AG09309 (cell line): ENCODE data around the gene PRR29.

ENCODE experiments used
- DNase-seq: peaks from one replicate; pipeline ENCODE4 v3.0.0-alpha.2; 2010; ENCODE audit warnings: low read depth
- H3K4me3 ChIP-seq: 2 replicates; pipeline ENCODE4 v1.5.1; 2011; ENCODE audit warnings: mild to moderate bottlenecking, low read depth, low read length, moderate library complexity; ENCODE audit not compliant: control insufficient read depth
- CTCF ChIP-seq: IDR thresholded peaks from 2 replicates; pipeline ENCODE4 v1.5.1; 2011; ENCODE audit warnings: mild to moderate bottlenecking, low read depth, low read length, inconsistent platforms; ENCODE audit not compliant: insufficient read depth, control insufficient read depth; ENCODE audit errors: missing control alignments

Gene PRR29

DNA sequence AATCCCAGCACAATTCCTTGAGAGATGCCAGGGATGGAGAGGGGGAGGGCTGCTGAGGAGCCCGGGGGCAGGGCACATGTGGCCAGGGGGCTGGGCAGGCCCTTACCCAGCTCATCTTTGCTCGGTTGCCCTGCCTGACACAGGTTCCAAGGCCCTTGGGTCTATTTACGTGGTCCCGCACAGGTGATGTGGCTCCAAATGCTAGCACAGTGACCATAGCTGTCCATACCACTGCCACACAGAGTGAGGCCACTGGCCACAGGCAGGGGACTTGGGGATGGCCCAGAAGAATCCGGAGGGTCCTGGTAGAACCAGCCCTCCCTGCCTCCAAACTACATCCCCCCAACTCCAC, 10.0 kb upstream of the PRR29 start:
- H3K4me3 ChIP-seq: no peak overlapping the region
- DNase-seq: no peak
- no peak for TF ChIP-seq CTCF

- no peak for DNase-seq
- H3K4me3 ChIP-seq: no peak overlapping the region
- TF ChIP-seq CTCF: no peak
These were observed 9.2 kb upstream of the PRR29 start for GRCh38 chr17:63988741-63989621.

DNA sequence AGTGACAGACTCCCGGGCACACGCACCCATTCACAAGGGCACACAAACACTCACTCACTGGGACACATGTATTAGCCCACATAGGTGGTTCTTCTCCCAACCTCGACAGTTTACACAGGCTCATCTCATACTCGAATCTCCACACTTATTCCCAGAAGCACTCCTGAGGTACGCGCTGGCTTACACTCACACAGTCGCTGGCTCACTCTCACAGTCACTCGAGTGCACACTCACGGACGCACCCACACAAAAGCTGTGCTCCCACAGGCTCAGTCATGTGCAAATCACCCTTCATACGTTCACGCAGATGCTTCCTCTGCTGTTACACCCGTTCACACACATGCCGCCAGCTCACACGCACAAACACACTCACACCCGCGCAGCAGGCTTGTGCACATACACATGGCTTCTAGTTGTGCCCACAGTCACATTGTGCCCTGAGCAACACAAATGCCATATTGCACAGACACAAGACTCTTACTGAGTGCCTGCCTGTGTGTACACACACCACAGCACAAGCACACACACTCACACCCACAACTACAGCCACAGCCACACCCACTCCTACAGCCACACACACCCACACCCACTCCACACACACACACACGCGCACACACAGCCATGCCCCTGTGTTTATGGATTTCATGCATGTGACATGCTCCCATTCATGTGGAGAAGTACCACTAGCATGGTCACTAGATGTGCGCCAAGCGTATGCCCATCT, 8.4 kb upstream of the PRR29 start:
- H3K4me3 ChIP-seq: no peak overlapping the region
- no peak for DNase-seq
- no peak for TF ChIP-seq CTCF

- H3K4me3 ChIP-seq: no peak overlapping the region
These were observed 6.5 kb upstream of the PRR29 start for GRCh38 chr17:63991611-63992010.

GRCh38 chr17:63993368-63993985, 4.7 kb upstream of the PRR29 start:
- TF ChIP-seq CTCF: no peak
- no peak for DNase-seq
- no peak overlapping the region for H3K4me3 ChIP-seq

More at GRCh38 chr17:63991611-63992010, 6.5 kb upstream of the PRR29 start:
- no peak for DNase-seq
- no peak for TF ChIP-seq CTCF

DNA sequence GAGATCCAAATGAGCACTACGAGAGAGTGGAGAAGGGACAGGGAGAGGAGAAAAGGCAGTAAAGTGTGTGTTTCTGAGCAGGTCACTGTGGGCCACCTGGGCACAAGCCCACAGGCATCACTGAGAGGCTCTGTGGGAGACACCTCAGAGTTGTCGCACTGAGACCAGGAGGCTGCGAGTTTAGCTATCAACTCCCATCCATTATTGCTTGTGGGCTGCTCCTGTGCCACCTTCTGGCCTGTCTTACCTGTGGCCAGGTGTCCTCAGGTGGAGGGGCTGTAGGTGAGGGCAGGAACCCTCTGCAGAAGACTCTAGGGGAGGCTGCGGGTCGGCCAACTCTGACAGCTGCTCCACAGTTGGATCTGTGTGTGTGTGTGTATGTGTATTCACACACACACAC, 2.5 kb upstream of the PRR29 start:
- no peak overlapping the region for H3K4me3 ChIP-seq
- no peak for DNase-seq
- no peak for TF ChIP-seq CTCF
